ENCODE results near the gene FBXO41.

- TF ChIP-seq CTCF (IDR thresholded peaks at IDR 0.05) (no peak), POLR2A (IDR thresholded peaks at IDR 0.05) (no peak), EP300 (IDR thresholded peaks at IDR 0.05) (no peak)
Observed at GRCh38 chr2:73307720-73308119, 23.4 kb upstream of the FBXO41 start.

Measured in tibial nerve (tissue), 4 donors.